ENCODE data around the gene SPEF2. TPM values are rescaled to one million over a fixed set of nuclear protein-coding genes. Genes with fewer than 3 reads are reported as not detected.

The SPEF2 gene
- total and polyA plus RNA-seq, 4 donors: 0.42 to 4.5 (median 2.1) TPM

DNA sequence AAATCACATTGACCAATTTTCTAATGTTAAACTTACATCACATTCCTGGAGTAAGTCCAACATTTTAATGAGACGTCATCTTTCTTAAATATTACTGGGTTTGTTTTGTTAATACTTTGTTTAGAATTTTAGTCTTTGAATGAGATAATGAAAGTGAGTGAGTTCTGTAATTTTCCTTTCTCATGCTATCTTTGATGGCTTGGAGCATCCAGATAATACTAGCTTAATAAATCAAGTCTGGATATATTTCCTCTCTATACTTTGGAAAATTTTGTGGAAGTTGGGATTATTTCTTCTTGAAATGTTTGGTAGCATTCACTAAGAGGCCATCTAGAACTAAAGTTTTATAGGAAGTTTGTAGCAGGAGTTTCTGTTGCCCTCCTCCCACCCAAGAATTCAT lies 148.3 kb downstream of the SPEF2 start:
- WGBS: 74% methylated on average over 1 of the region's 1 CpG
- H3K4me1 ChIP-seq (ENCODE audit: control insufficient read depth in 4 of 4, insufficient read depth in 4 of 4, low read length in 3 of 4): no peaks in the 10 kb centered on the region
- H3K9me3 ChIP-seq (ENCODE audit: control insufficient read depth in 4 of 4, low read length in 3 of 4): no peaks in the 10 kb centered on the region
- no peak overlapping the region for H3K4me3 ChIP-seq (ENCODE audit: low read depth in 1 of 3, low read length in 3 of 3)
- H3K27me3 ChIP-seq (ENCODE audit: control insufficient read depth in 4 of 4, insufficient read depth in 4 of 4, low read length in 3 of 4): peaks cover 0 to 3% (median 0%) of the 10 kb centered on the region in 4 donors
- DNase-seq (ENCODE audit: low spot score): no peak
- H3K27ac ChIP-seq (ENCODE audit: low read depth in 1 of 2, low read length in 2 of 2): no peak overlapping the region
- H3K36me3 ChIP-seq (ENCODE audit: control insufficient read depth in 4 of 4, insufficient read depth in 3 of 4, low read depth in 1 of 4, low read length in 3 of 4): no peaks in the 10 kb centered on the region
- TF ChIP-seq GABPA (IDR thresholded peaks at IDR 0.05 in 1 of 2, conservative IDR thresholded peaks at IDR 0.05 in 1 of 2) (no peak), EGR1 (IDR thresholded peaks at IDR 0.05; ENCODE audit: low read depth in 2 of 2) (no peak), NR2F2 (IDR thresholded peaks at IDR 0.05) (no peak)
- TF ChIP-seq, protein P1, sequence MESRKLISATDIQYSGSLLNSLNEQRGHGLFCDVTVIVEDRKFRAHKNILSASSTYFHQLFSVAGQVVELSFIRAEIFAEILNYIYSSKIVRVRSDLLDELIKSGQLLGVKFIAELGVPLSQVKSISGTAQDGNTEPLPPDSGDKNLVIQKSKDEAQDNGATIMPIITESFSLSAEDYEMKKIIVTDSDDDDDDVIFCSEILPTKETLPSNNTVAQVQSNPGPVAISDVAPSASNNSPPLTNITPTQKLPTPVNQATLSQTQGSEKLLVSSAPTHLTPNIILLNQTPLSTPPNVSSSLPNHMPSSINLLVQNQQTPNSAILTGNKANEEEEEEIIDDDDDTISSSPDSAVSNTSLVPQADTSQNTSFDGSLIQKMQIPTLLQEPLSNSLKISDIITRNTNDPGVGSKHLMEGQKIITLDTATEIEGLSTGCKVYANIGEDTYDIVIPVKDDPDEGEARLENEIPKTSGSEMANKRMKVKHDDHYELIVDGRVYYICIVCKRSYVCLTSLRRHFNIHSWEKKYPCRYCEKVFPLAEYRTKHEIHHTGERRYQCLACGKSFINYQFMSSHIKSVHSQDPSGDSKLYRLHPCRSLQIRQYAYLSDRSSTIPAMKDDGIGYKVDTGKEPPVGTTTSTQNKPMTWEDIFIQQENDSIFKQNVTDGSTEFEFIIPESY (IDR thresholded peaks at IDR 0.05): no peak
- no peak overlapping the region for H3K9ac ChIP-seq (ENCODE audit: low read depth in 1 of 2, low read length in 2 of 2)

DNA sequence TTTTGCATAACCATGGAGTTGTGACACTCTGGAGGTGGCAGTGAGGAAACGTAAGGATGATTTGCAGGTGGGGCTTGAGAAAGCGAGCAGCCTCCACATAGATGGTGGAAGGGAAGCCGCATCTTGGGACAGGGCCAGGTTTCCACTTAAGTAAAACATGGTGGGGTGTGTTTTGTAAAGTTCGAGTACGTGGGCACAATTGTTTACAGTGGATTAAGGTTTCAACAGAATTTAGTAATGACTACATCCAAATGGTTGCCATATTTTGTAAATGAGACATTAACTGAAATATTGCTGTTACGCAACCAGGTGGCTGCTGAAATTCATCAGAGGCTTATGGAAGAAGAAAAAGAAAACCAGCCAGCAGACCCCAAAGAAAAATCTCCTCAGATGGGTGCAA lies 153.6 kb downstream of the SPEF2 start:
- DNase-seq (ENCODE audit: low spot score): no peak
- no peak overlapping the region for H3K4me3 ChIP-seq (ENCODE audit: low read depth in 1 of 3, low read length in 3 of 3)
- no peaks in the 10 kb centered on the region for H3K9me3 ChIP-seq (ENCODE audit: control insufficient read depth in 4 of 4, low read length in 3 of 4)
- H3K4me1 ChIP-seq (ENCODE audit: control insufficient read depth in 4 of 4, insufficient read depth in 4 of 4, low read length in 3 of 4): no peaks in the 10 kb centered on the region
- no peak overlapping the region for H3K27ac ChIP-seq (ENCODE audit: low read depth in 1 of 2, low read length in 2 of 2)
- no peaks in the 10 kb centered on the region for H3K36me3 ChIP-seq (ENCODE audit: control insufficient read depth in 4 of 4, insufficient read depth in 3 of 4, low read depth in 1 of 4, low read length in 3 of 4)
- H3K27me3 ChIP-seq (ENCODE audit: control insufficient read depth in 4 of 4, insufficient read depth in 4 of 4, low read length in 3 of 4): peaks cover 0 to 3% (median 0%) of the 10 kb centered on the region in 4 donors
- 88% methylated on average over 6 of the region's 6 CpGs for WGBS
- TF ChIP-seq YY1 (IDR thresholded peaks at IDR 0.05): no peak
- TF ChIP-seq, protein P2, sequence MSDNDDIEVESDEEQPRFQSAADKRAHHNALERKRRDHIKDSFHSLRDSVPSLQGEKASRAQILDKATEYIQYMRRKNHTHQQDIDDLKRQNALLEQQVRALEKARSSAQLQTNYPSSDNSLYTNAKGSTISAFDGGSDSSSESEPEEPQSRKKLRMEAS (IDR thresholded peaks at IDR 0.05): no peak
- no peak for TF ChIP-seq RXRA (IDR thresholded peaks at IDR 0.05)
- TF ChIP-seq NR2F2 (IDR thresholded peaks at IDR 0.05): no peak
- H3K9ac ChIP-seq (ENCODE audit: low read depth in 1 of 2, low read length in 2 of 2): no peak overlapping the region

DNA sequence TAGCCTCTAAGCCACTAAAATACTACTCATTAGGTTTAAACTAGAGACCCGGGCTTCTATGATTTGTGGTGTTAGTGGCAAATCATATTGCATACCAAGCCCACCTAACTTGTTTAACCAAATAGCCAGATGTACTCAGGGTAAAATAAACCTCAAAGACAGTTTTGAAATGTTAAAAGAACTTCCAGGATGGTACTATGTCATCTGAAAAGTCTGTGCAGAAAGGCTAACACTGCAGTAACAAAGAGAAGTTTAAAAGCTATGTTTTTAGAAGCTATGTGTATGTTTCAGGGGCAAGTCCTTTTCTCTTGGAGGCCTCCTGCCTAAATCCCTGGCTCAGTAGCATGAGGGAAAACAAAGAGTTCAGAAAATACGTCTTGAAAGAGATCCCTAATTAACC lies 154.2 kb downstream of the SPEF2 start:
- DNase-seq (ENCODE audit: low spot score): no peak
- H3K9ac ChIP-seq (ENCODE audit: low read depth in 1 of 2, low read length in 2 of 2): no peak overlapping the region
- TF ChIP-seq GABPA (IDR thresholded peaks at IDR 0.05 in 1 of 2, conservative IDR thresholded peaks at IDR 0.05 in 1 of 2) (no peak), SP1 (IDR thresholded peaks at IDR 0.05) (no peak), NR2F2 (IDR thresholded peaks at IDR 0.05) (no peak), RAD21 (IDR thresholded peaks at IDR 0.05) (no peak), JUND (IDR thresholded peaks at IDR 0.05) (no peak), RXRA (IDR thresholded peaks at IDR 0.05) (no peak), FOXA2 (IDR thresholded peaks at IDR 0.05) (no peak), YY1 (IDR thresholded peaks at IDR 0.05) (no peak), FOXA1 (IDR thresholded peaks at IDR 0.05) (no peak), TAF1 (conservative IDR thresholded peaks at IDR 0.05) (no peak)
- TF ChIP-seq, protein P2 (IDR thresholded peaks at IDR 0.05): no peak
- TF ChIP-seq, protein P1 (IDR thresholded peaks at IDR 0.05): no peak
- TF ChIP-seq, protein P3, sequence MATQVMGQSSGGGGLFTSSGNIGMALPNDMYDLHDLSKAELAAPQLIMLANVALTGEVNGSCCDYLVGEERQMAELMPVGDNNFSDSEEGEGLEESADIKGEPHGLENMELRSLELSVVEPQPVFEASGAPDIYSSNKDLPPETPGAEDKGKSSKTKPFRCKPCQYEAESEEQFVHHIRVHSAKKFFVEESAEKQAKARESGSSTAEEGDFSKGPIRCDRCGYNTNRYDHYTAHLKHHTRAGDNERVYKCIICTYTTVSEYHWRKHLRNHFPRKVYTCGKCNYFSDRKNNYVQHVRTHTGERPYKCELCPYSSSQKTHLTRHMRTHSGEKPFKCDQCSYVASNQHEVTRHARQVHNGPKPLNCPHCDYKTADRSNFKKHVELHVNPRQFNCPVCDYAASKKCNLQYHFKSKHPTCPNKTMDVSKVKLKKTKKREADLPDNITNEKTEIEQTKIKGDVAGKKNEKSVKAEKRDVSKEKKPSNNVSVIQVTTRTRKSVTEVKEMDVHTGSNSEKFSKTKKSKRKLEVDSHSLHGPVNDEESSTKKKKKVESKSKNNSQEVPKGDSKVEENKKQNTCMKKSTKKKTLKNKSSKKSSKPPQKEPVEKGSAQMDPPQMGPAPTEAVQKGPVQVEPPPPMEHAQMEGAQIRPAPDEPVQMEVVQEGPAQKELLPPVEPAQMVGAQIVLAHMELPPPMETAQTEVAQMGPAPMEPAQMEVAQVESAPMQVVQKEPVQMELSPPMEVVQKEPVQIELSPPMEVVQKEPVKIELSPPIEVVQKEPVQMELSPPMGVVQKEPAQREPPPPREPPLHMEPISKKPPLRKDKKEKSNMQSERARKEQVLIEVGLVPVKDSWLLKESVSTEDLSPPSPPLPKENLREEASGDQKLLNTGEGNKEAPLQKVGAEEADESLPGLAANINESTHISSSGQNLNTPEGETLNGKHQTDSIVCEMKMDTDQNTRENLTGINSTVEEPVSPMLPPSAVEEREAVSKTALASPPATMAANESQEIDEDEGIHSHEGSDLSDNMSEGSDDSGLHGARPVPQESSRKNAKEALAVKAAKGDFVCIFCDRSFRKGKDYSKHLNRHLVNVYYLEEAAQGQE (IDR thresholded peaks at IDR 0.05): no peak
- TF ChIP-seq, protein P4, sequence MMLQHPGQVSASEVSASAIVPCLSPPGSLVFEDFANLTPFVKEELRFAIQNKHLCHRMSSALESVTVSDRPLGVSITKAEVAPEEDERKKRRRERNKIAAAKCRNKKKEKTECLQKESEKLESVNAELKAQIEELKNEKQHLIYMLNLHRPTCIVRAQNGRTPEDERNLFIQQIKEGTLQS (IDR thresholded peaks at IDR 0.05): no peak
- 84% methylated on average over 2 of the region's 2 CpGs for WGBS
- no peaks in the 10 kb centered on the region for H3K36me3 ChIP-seq (ENCODE audit: control insufficient read depth in 4 of 4, insufficient read depth in 3 of 4, low read depth in 1 of 4, low read length in 3 of 4)
- H3K4me3 ChIP-seq (ENCODE audit: low read depth in 1 of 3, low read length in 3 of 3): no peak overlapping the region
- H3K4me1 ChIP-seq (ENCODE audit: control insufficient read depth in 4 of 4, insufficient read depth in 4 of 4, low read length in 3 of 4): no peaks in the 10 kb centered on the region
- H3K27ac ChIP-seq (ENCODE audit: low read depth in 1 of 2, low read length in 2 of 2): no peak overlapping the region
- H3K27me3 ChIP-seq (ENCODE audit: control insufficient read depth in 4 of 4, insufficient read depth in 4 of 4, low read length in 3 of 4): peaks cover 0 to 3% (median 0%) of the 10 kb centered on the region in 4 donors
- no peaks in the 10 kb centered on the region for H3K9me3 ChIP-seq (ENCODE audit: control insufficient read depth in 4 of 4, low read length in 3 of 4)

Data from liver (tissue), 9 donors.